ACHN (cell line): Measurements from ENCODE around the gene PALLD.

ENCODE experiments used
- DNase-seq: peaks from one replicate; pipeline ENCODE4 v3.0.0-alpha.2; 2015
- in situ Hi-C: cut with HindIII; loops from 2 replicates; pipeline ENCODE4 v1.10.0; 2017; ENCODE audit warnings: low sequenced_read_pairs, low pct_ligation_motif_present, low pct_unique_long_range_greater_than_20kb

Gene PALLD

GRCh38 chr4:168891688-168892087 is 394.8 kb downstream of the PALLD start:
- in situ Hi-C loops: no loop called here
- no peak for DNase-seq

- in situ Hi-C loops: no loop called here
- DNase-seq: no peak
These were observed 395.6 kb downstream of the PALLD start for GRCh38 chr4:168892475-168892874.

GRCh38 chr4:168893205-168893604 is 396.4 kb downstream of the PALLD start:
- in situ Hi-C loops: no loop called here
- no peak for DNase-seq

DNA sequence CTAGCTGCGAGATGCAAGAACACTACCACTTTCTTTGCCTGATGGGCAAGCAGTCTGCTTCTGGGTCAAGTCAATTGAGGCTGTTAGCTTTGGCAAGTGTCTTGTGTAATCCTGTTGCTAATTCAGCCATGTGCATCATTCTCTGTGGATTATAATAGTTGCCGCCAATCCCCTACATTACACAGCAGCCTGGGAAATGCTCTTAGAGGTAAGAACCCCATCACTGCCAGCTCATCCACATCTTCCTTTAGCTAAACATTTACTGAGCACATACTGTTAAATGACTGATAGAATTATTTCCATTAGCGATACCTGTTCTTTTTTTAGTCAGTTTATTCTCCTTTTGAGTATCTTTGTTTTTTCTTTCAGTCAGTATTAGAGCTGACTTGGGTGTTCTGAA is 397.0 kb downstream of the PALLD start:
- no peak for DNase-seq

GRCh38 chr4:168900080-168900479 is 403.2 kb downstream of the PALLD start:
- in situ Hi-C loops: no loop called here

More for the DNA sequence above, 397.0 kb downstream of the PALLD start:
- in situ Hi-C loops: no loop called here

DNA sequence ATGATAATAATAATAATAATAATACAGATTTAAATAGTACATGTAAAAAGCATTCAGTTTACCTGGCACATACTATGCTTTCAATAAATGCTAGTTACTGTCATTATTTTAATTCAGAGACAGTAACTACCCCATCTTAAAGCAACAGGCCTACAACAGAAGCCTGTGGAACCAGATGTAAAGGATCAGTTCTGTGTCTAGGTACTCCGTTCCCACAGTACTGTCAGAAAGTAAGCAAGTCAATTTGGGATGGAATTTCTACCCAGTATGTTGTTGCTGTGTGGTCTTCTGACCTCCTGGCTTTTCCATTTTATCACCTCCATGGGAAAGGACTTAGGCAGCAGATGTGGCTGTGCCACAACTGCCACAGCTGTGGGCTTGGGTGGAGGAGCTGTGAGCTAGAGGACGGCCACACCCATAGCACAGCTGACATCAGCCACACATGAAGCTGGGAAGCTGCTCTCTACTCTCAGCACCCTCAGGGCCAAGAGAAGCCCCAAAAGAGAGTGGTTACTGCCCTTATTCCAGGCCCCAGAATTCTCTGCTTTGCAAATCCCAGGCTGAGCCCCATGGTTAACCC is 410.4 kb downstream of the PALLD start:
- DNase-seq: no peak
- in situ Hi-C loops: no loop called here

More at GRCh38 chr4:168900080-168900479, 403.2 kb downstream of the PALLD start:
- DNase-seq: no peak

DNA sequence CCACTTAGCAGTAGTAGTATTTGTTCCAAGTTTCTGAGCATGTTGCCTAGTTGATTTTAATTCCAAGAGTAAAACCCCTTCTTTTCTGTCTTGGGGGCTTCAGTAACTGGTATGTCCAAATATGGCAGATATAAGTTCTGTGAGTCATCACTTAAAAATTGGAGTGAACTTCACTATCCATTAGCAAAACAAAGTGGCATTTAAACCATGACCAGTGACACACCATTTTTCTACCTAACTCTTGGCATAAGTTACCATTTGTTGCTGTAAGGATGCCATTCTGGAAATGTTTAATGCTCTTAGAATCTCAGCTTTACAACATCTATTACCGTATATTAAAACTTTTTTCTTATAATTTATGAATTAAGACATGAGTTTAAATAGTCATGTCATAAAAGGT is 411.2 kb downstream of the PALLD start:
- in situ Hi-C loops: no loop called here
- DNase-seq: peak; percentile 6

GRCh38 chr4:168908851-168909273 is 412.0 kb downstream of the PALLD start:
- no peak for DNase-seq
- in situ Hi-C loops: no loop called here

- no peak for DNase-seq
- in situ Hi-C loops: no loop called here
These were observed 417.2 kb downstream of the PALLD start for GRCh38 chr4:168914095-168914494.

- in situ Hi-C loops: no loop called here
- DNase-seq: peak; percentile 50
These were observed 420.4 kb downstream of the PALLD start for GRCh38 chr4:168917138-168917779.

DNA sequence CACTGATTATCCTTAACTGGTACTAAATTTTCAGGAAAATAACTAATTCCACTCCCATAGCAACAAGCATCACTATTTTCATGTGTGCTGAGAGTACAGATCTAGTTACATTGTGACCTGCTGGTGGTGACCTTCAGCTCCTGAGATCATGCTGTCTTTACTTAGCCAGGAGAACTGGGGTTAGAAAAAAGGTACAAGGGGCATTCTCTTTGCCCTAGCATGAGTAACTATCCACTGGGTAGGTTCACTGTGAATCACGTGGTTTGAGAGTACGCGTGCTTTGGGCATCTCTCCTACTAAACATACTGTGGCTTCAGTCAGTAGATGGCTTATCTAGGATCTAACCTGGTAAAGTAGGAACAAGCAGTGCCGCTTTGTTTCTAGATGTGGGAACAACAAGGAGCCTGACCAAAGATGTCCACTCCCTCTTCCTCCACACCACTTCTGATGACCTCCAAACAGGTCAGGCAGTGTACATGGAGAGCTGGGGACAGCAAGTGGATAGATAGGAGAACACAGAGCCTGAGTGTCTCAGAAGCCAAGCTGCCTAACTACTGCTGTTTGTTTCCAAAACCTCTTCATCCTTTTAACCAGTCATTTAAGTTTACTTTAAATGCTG is 423.0 kb downstream of the PALLD start:
- DNase-seq: no peak
- in situ Hi-C loops: no loop called here

DNA sequence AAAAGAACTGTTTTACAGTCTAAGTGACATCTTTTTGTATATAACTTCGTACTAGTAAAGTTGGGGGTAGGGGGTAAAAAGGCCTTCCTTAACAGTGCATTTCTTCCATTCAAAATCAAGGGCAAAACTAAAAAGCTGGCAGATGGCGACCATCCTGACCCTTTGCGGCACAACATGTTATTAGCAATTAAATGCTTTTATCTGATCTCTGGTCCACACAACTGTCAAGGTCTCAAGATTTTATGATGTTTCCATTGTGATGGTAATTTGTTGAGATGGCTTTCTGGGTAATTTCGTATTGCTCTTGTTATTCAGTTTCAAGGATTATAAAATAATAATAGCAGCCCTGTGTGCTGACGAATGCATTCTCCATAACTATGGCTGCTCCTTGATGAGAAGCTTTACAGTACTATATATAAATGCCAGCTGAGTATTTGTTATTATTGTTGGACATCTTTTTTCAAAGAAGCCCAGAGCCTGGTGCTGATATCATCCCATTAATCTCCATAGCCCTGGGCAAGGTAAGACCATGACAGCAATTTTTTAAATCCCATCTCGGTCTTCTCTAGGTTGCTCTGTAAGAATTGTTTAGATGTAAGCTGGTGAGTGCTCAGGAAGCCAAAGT is 423.7 kb downstream of the PALLD start:
- in situ Hi-C loops: no loop called here
- DNase-seq: no peak

- in situ Hi-C loops: no loop called here
- peak; percentile 69 for DNase-seq
These were observed 426.8 kb downstream of the PALLD start for GRCh38 chr4:168923526-168924194.

DNA sequence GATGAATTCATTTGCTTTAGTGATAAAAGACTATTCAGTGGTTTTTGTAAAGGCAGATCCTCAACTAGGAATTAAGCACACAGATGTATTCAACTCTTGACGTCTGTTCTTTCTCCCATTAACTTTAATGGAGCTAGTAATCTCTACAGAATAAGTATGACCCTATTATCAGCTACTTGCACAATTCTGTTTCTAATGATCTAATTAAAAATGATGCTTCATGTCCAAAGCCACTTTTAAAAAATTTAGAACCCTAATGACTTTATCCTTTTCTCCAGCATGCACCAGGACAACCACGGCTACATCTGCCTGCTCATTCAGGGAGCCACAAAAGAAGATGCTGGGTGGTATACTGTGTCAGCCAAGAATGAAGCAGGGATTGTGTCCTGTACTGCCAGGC is 427.8 kb downstream of the PALLD start:
- DNase-seq: no peak
- in situ Hi-C loops: no loop called here

GRCh38 chr4:168925789-168926490 is 429.1 kb downstream of the PALLD start:
- in situ Hi-C loops: no loop called here
- DNase-seq: no peak

GRCh38 chr4:168928346-168928745 is 431.5 kb downstream of the PALLD start:
- in situ Hi-C loops: no loop called here

DNA sequence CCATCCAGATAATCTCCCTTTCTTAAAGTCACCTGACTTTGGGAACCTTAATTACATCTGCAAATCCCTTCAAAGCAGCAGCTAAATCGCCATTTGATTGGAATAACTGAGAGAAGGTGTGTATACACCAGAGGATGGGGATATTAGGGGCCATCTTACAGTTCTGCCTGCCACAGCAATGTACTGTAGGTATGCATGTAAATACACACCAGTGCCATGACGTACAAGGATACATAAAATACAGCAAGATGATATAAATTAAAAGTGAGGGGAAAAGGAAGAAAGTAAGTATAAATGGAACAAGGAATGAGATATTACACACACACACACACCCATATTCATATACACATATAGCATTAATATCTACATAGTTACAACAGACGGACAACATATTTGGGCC is 432.0 kb downstream of the PALLD start:
- no peak for DNase-seq
- in situ Hi-C loops: no loop called here

More at GRCh38 chr4:168928346-168928745, 431.5 kb downstream of the PALLD start:
- no peak for DNase-seq

- no peak for DNase-seq
- in situ Hi-C loops: no loop called here
These were observed 433.8 kb downstream of the PALLD start for GRCh38 chr4:168930413-168931196.
